K562 (cell line): ENCODE data around the gene EXOC4.

ENCODE experiments used
- ARID2 ChIP-seq: fragments of 450-650 bp; IDR thresholded peaks from 2 replicates; pipeline ENCODE4 v1.6.1; 2017; ENCODE audit warnings: antibody characterized with exemption, mild to moderate bottlenecking
- CREM ChIP-seq: IDR thresholded peaks from 2 replicates; pipeline ENCODE4 v1.6.1; 2014; ENCODE audit warnings: antibody characterized with exemption, low read depth
- FOSL1 ChIP-seq: fragments of 200-800 bp; sonication (Bioruptor generic); conservative IDR thresholded peaks from 2 replicates; pipeline ENCODE4 v1.6.1; 2016; ENCODE audit warnings: missing genetic modification characterization, missing compliant biosample characterization
- HMGXB4 ChIP-seq: sonication (generic); formaldehyde crosslinking; IDR thresholded peaks from 2 replicates; pipeline ENCODE4 v1.8.1; 2023; ENCODE audit warnings: mild to moderate bottlenecking, missing genetic modification reagents
- NCOA4 ChIP-seq: fragments of 450-650 bp; IDR thresholded peaks from 2 replicates; pipeline ENCODE4 v1.6.1; 2018; ENCODE audit warnings: mild to moderate bottlenecking; ENCODE audit not compliant: partially characterized antibody
- TAF1 ChIP-seq: IDR thresholded peaks from 2 replicates; pipeline ENCODE4 v1.6.1; 2011; ENCODE audit warnings: mild to moderate bottlenecking, low read length, moderate library complexity; ENCODE audit not compliant: insufficient read depth, control insufficient read depth, severe bottlenecking; ENCODE audit errors: extremely low read depth
- TEAD4 ChIP-seq, 2 experiments: sonication (generic) in 1 of 2; formaldehyde crosslinking in 1 of 2; IDR thresholded peaks; 2 replicates each; pipeline versions ENCODE4 v1.6.1 to v1.8.0; 2012 to 2022; ENCODE audit warnings: borderline replicate concordance in 1 of 2, inconsistent platforms in 1 of 2, low read length in 1 of 2, mild to moderate bottlenecking in 1 of 2, missing genetic modification reagents in 1 of 2
- ZFP30 ChIP-seq: fragments of 250-450 bp; sonication (Bioruptor Pico); IDR thresholded peaks from 2 replicates; pipeline ENCODE4 v1.8.0; 2022; ENCODE audit warnings: moderate library complexity, mild to moderate bottlenecking, inconsistent platforms, borderline replicate concordance
- ZNF274 ChIP-seq: IDR thresholded peaks from 2 replicates; pipeline ENCODE4 v1.6.1; 2011; ENCODE audit warnings: low read depth, mild to moderate bottlenecking, low read length, moderate library complexity, borderline replicate concordance
- ZSCAN32 ChIP-seq: fragments of 450-650 bp; formaldehyde crosslinking; IDR thresholded peaks from 2 replicates; pipeline ENCODE4 v1.4.0; 2020; ENCODE audit warnings: mild to moderate bottlenecking, moderate library complexity

- TF ChIP-seq ZFP30: no peak
- TF ChIP-seq CREM: no peak
- TF ChIP-seq NCOA4: no peak
- TF ChIP-seq ZNF274: no peak
- no peak for TF ChIP-seq TEAD4 (IDR thresholded peaks at IDR 0.05; ENCODE audit: low read length)
- no peak for TF ChIP-seq TEAD4 (CRISPR knock-in tag; IDR thresholded peaks at IDR 0.05; ENCODE audit: borderline replicate concordance)
- TF ChIP-seq ZSCAN32: no peak
- TF ChIP-seq TAF1: no peak
- TF ChIP-seq FOSL1 (tag): no peak
- no peak for TF ChIP-seq ARID2
- TF ChIP-seq HMGXB4: no peak
These were observed 189.9 kb downstream of the EXOC4 start for GRCh38 chr7:133442818-133443217.
